HCT116 (cell line): Measurements from ENCODE around the gene BCL2L13. TPM values are rescaled to one million over a fixed set of nuclear protein-coding genes. Genes with fewer than 3 reads are reported as not detected.

Experiments used
- ATAC-seq: fragments of 200-7000 bp; cut with Tn5 transposase; 2 replicates; pipeline ENCODE4 v1.9.1; 2020; ENCODE audit warnings: mild to moderate bottlenecking, moderate library complexity
- BruUV-seq: library from RNA; stranded (reverse); fragments of 400-500 nt; replicated peaks from 2 replicates; lab custom pipeline; 2021; lab: Mats Ljungman, UMichigan
- CTCF ChIA-PET: fragments of 300-600 bp; sonication (Branson Sonifier 250); formaldehyde crosslinking; loops from one replicate; lab custom pipeline; 2021; ENCODE audit warnings: antibody characterized with exemption; lab: Charles Lee
- POLR2A ChIA-PET: fragments of 300-600, 350-600 bp; sonication (Branson Sonifier 250); formaldehyde crosslinking; loops from one replicate; lab custom pipeline; 2021; ENCODE audit warnings: antibody characterized with exemption; lab: Charles Lee
- RAD21 ChIA-PET, 2 experiments: fragments of 300-600 bp; sonication (Branson Sonifier 250); formaldehyde crosslinking; loops; one replicate each; lab custom pipeline; 2023; ENCODE audit warnings: low total read pairs in 2 of 2; ENCODE audit not compliant: uncharacterized antibody in 2 of 2, unreplicated experiment in 2 of 2, low non-redundant PET in 1 of 2; lab: Charles Lee
- DNase-seq: peaks from one replicate; pipeline ENCODE4 v3.0.0-alpha.2; 2010; ENCODE audit warnings: low read depth, low spot score
- H2AFZ ChIP-seq: fragments of 200-600 bp; shearing (Covaris generic), sonication (generic); 2 replicates; pipeline ENCODE4 v1.6.1; 2017; ENCODE audit warnings: low read depth, mixed run types, mixed read lengths, antibody characterized with exemption, low read length; ENCODE audit not compliant: poor library complexity, severe bottlenecking
- H3K27ac ChIP-seq: 2 replicates; pipeline ENCODE4 v1.5.1; 2012; ENCODE audit warnings: low read depth, low read length
- H3K27me3 ChIP-seq: fragments of 200-600 bp; sonication (generic); 2 replicates; pipeline ENCODE4 v1.6.1; 2016; ENCODE audit warnings: mixed run types, low read length, mixed read lengths; ENCODE audit not compliant: insufficient read depth
- H3K36me3 ChIP-seq, 2 experiments: fragments of 200-500 bp in 1 of 2; fragments of 200-600 bp in 1 of 2; sonication (Bioruptor generic) in 1 of 2; sonication (generic) in 1 of 2; 2 replicates each; pipeline versions ENCODE4 v1.5.1 to v1.6.1; 2014 to 2016; ENCODE audit warnings: low read length in 2 of 2, inconsistent platforms in 1 of 2, mixed read lengths in 1 of 2, mixed run types in 1 of 2; ENCODE audit not compliant: insufficient read depth in 2 of 2, control insufficient read depth in 1 of 2
- H3K4me1 ChIP-seq, 2 experiments: fragments of 200-600 bp in 1 of 2; sonication (generic) in 1 of 2; 2 replicates each; pipeline versions ENCODE4 v1.5.1 to v1.6.1; 2012 to 2017; ENCODE audit warnings: low read length in 2 of 2, inconsistent platforms in 1 of 2, mild to moderate bottlenecking in 1 of 2, mixed read lengths in 1 of 2, mixed run types in 1 of 2, moderate library complexity in 1 of 2; ENCODE audit not compliant: insufficient read depth in 2 of 2, control insufficient read depth in 1 of 2
- H3K4me2 ChIP-seq: fragments of 200-600 bp; sonication (generic); 2 replicates; pipeline ENCODE4 v1.6.1; 2017; ENCODE audit warnings: mixed run types, low read length, mixed read lengths
- H3K4me3 ChIP-seq, 2 experiments: fragments of 200-600 bp in 1 of 2; sonication (generic) in 1 of 2; replicated peaks in 1 of 2; 2 replicates each; pipeline ENCODE4 v1.5.1; 2011 to 2016; ENCODE audit warnings: low read length in 2 of 2, control low read depth in 1 of 2, low read depth in 1 of 2, mild to moderate bottlenecking in 1 of 2, mixed read lengths in 1 of 2, mixed run types in 1 of 2
- H3K79me2 ChIP-seq: fragments of 200-600 bp; sonication (generic); 2 replicates; pipeline ENCODE4 v1.6.1; 2017; ENCODE audit warnings: mild to moderate bottlenecking, mixed run types, low read length, moderate library complexity, mixed read lengths; ENCODE audit not compliant: insufficient read depth
- H3K9ac ChIP-seq: fragments of 200-600 bp; sonication (generic); 2 replicates; pipeline ENCODE4 v1.6.1; 2016; ENCODE audit warnings: low read length, mixed read lengths
- H3K9me2 ChIP-seq: fragments of 200-600 bp; sonication (generic), shearing (Covaris generic); 2 replicates; pipeline ENCODE4 v1.6.1; 2017; ENCODE audit warnings: mixed run types, mild to moderate bottlenecking, moderate library complexity; ENCODE audit not compliant: insufficient read depth
- H3K9me3 ChIP-seq, 2 experiments: fragments of 200-500 bp in 1 of 2; fragments of 200-600 bp in 1 of 2; sonication (Bioruptor generic) in 1 of 2; sonication (generic) in 1 of 2; 2 replicates each; pipeline ENCODE4 v1.6.1; 2014 to 2017; ENCODE audit warnings: low read length in 2 of 2, mixed read lengths in 2 of 2, inconsistent platforms in 1 of 2, low read depth in 1 of 2, mild to moderate bottlenecking in 1 of 2, mixed run types in 1 of 2, moderate library complexity in 1 of 2; ENCODE audit not compliant: control insufficient read depth in 1 of 2, insufficient read depth in 1 of 2
- H4K20me1 ChIP-seq: fragments of 200-600 bp; sonication (generic), shearing (Covaris generic); 2 replicates; pipeline ENCODE4 v1.6.1; 2017; ENCODE audit warnings: mixed run types, mild to moderate bottlenecking, moderate library complexity; ENCODE audit not compliant: insufficient read depth
- ATF3 ChIP-seq: IDR thresholded peaks from 2 replicates; pipeline ENCODE4 v1.6.1; 2012
- CBX3 ChIP-seq: IDR thresholded peaks from 2 replicates; pipeline ENCODE4 v1.6.1; 2012; ENCODE audit warnings: low read depth
- CEBPB ChIP-seq: IDR thresholded peaks from 2 replicates; pipeline ENCODE4 v1.6.1; 2012; ENCODE audit warnings: low read depth
- CTCF ChIP-seq, 3 experiments: fragments of 200-600 bp in 1 of 3; sonication (generic) in 1 of 3; IDR thresholded peaks in 2 of 3; conservative IDR thresholded peaks in 1 of 3; 2 replicates each; pipeline ENCODE4 v1.5.1; 2012 to 2017; ENCODE audit warnings: low read depth in 2 of 3, low read length in 2 of 3, antibody characterized with exemption in 1 of 3, borderline replicate concordance in 1 of 3, control low read depth in 1 of 3, mild to moderate bottlenecking in 1 of 3, mixed read lengths in 1 of 3, mixed run types in 1 of 3, moderate library complexity in 1 of 3; ENCODE audit not compliant: insufficient read depth in 1 of 3
- ELF1 ChIP-seq: IDR thresholded peaks from 2 replicates; pipeline ENCODE4 v1.6.1; 2012; ENCODE audit warnings: low read depth, borderline replicate concordance
- EZH2phosphoT487 ChIP-seq: fragments of 200-600 bp; IDR thresholded peaks from 2 replicates; pipeline ENCODE4 v1.6.1; 2018; ENCODE audit warnings: antibody characterized with exemption, borderline replicate concordance
- FOSL1 ChIP-seq: IDR thresholded peaks from 2 replicates; pipeline ENCODE4 v1.6.1; 2012; ENCODE audit warnings: low read depth
- MAX ChIP-seq: IDR thresholded peaks from 2 replicates; pipeline ENCODE4 v1.6.1; 2012
- POLR2AphosphoS5 ChIP-seq: IDR thresholded peaks from 2 replicates; pipeline ENCODE4 v1.6.1; 2011; ENCODE audit warnings: mild to moderate bottlenecking, low read depth, low read length, moderate library complexity
- REST ChIP-seq: IDR thresholded peaks from 2 replicates; pipeline ENCODE4 v1.6.1; 2012; ENCODE audit warnings: low read depth
- SIN3A ChIP-seq: IDR thresholded peaks from 2 replicates; pipeline ENCODE4 v1.6.1; 2012; ENCODE audit warnings: low read depth
- SRF ChIP-seq: IDR thresholded peaks from 2 replicates; pipeline ENCODE4 v1.6.1; 2012; ENCODE audit warnings: low read depth
- TCF7L2 ChIP-seq: IDR thresholded peaks from 2 replicates; pipeline ENCODE4 v1.7.0; 2011; ENCODE audit warnings: borderline replicate concordance, inconsistent platforms; ENCODE audit not compliant: insufficient read depth, insufficient read length; ENCODE audit errors: extremely low read depth
- ZBTB33 ChIP-seq: IDR thresholded peaks from 2 replicates; pipeline ENCODE4 v1.6.1; 2011; ENCODE audit warnings: mild to moderate bottlenecking, low read length, moderate library complexity; ENCODE audit not compliant: insufficient replicate concordance; ENCODE audit errors: extremely low read depth
- intact Hi-C: fragments of 100-400 bp; cut with micrococcal nuclease; formaldehyde crosslinking; loops from 2 replicates; pipeline ENCODE4 v1.10.0; 2022
- total RNA-seq: library from RNA; stranded (reverse); gene quantifications from one replicate; pipeline ENCODE4 v1.2.1, GENCODE V29; 2021; ENCODE audit not compliant: unreplicated experiment

The BCL2L13 gene
- total RNA-seq, 1 experiment from 2014 or later, result 38.6 TPM

GRCh38 chr22:17598318-17598717 lies 40.2 kb upstream of the BCL2L13 start (continued):
- TF ChIP-seq ZBTB33 (no peak), ATF3 (no peak)

GRCh38 chr22:17601031-17601430 lies 37.5 kb upstream of the BCL2L13 start:
- no peak overlapping the region for H3K27ac ChIP-seq
- H3K4me1 ChIP-seq, result no peaks in the 10 kb centered on the region
- peaks cover 16% of the 10 kb centered on the region for H3K79me2 ChIP-seq
- no peak overlapping the region for H3K4me3 ChIP-seq
- no peaks in the 10 kb centered on the region for H3K9me3 ChIP-seq
- BruUV-seq, result no TSS peak
- RAD21 ChIA-PET, result no interaction called here
- no peak overlapping the region for H3K4me2 ChIP-seq
- no peak overlapping the region for H2AFZ ChIP-seq
- POLR2A ChIA-PET, result no interaction called here
- DNase-seq (no peak), ATAC-seq (no peak)
- TF ChIP-seq CEBPB, result no peak
- TF ChIP-seq FOSL1, result no peak
- TF ChIP-seq POLR2AphosphoS5, result no peak
- TF ChIP-seq SRF, result no peak
- no peak for TF ChIP-seq SIN3A
- no peak for TF ChIP-seq MAX
- no peak for TF ChIP-seq TCF7L2
- TF ChIP-seq ELF1, result no peak
- no peak for TF ChIP-seq EZH2phosphoT487
- no peak for TF ChIP-seq ATF3
- TF ChIP-seq REST, result no peak
- TF ChIP-seq CBX3, result no peak
- TF ChIP-seq CTCF (IDR thresholded peaks at IDR 0.05 in 2 of 3, conservative IDR thresholded peaks at IDR 0.05 in 1 of 3; ENCODE audit: borderline replicate concordance in 1 of 3, insufficient read depth in 1 of 3, low read depth in 2 of 3, low read length in 2 of 3), result no peak
- H3K27me3 ChIP-seq, result no peaks in the 10 kb centered on the region
- H3K9me2 ChIP-seq, result no peaks in the 10 kb centered on the region
- intact Hi-C loops, result loop anchor here (10.0 kb wide), 1 partner anchor 84 kb away; no protein-coding TSS in a partner anchor
- CTCF ChIA-PET, result no interaction called here
- no peak overlapping the region for H3K9ac ChIP-seq
- no peaks in the 10 kb centered on the region for H4K20me1 ChIP-seq
- H3K36me3 ChIP-seq, result peaks cover 23 to 26% of the 10 kb centered on the region in 2 experiments; a peak in 3 of 4 replicates
